ENCODE data around the gene ADD2.

The ADD2 gene

DNA sequence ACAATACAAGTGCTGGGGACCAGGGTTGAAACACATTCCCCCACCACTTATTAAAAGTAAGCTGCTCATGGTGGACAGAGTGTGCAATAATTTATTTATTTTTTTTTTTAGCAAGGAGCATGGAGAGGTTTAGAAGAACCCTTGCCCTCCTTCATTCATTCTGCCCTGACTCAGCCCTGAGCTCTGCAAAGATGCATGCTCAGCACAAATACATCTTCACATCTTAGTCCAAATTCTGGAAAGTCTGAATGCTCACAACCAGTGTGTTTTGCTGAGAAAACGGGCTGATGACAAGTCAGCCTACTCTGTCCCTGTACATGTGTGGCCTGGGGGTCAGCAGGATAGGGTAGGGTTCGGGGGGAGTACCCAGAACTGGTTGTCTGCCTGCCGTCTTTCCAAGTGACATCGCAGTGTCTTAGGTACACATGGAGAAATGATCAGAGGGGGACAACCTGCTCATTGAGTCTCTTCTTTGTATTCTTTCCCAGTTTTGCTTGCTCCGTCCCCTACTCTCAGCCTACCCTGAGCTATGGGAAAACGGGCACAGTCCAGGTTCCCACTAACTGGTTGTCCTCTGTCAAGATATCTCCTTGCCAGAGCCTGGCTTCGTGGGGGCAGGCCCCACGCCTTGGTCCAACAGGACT is 76.4 kb downstream of the ADD2 start:
- Histone ChIP-seq H3K27me3 (replicated peaks; ENCODE audit: control insufficient read depth, insufficient read depth, low read length) (no peaks in the 10 kb centered on the region; the same call in none of the 2 replicates), H3K36me3 (ENCODE audit: control insufficient read depth, insufficient read depth, low read length) (no peaks in the 10 kb centered on the region), H3K4me3 (replicated peaks; ENCODE audit: low read depth, low read length) (no peak overlapping the region)
- no peak for TF ChIP-seq CTCF (IDR thresholded peaks at IDR 0.05; ENCODE audit: insufficient read depth, low read length, poor library complexity, severe bottlenecking)
- DNase-seq (ENCODE audit: extremely low read depth, insufficient read length), result no peak

DNA sequence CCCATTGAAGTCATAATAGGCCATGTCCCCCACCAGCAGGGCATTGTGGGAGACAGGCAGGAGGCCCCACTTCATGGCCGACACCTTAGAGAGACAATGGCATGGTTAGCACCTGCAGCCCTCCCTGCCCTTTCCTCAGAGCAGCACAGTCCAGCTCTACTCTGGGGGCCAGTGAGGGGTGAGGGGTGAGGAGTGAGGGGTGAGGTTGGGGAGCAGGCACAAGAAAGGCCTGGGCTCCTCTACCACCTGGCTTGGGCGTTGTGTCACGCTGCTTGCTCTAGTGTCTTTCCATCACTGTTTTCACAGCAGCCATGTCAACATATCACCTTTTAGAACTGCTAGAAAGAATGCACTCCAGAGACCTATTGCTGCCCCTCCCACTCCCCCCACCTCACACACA is 77.2 kb downstream of the ADD2 start:
- DNase-seq (ENCODE audit: extremely low read depth, insufficient read length), result no peak
- Histone ChIP-seq H3K4me3 (replicated peaks; ENCODE audit: low read depth, low read length) (no peak overlapping the region), H3K27me3 (replicated peaks; ENCODE audit: control insufficient read depth, insufficient read depth, low read length) (no peaks in the 10 kb centered on the region; the same call in none of the 2 replicates), H3K36me3 (ENCODE audit: control insufficient read depth, insufficient read depth, low read length) (no peaks in the 10 kb centered on the region)
- no peak for TF ChIP-seq CTCF (IDR thresholded peaks at IDR 0.05; ENCODE audit: insufficient read depth, low read length, poor library complexity, severe bottlenecking)

- no peak for TF ChIP-seq CTCF (IDR thresholded peaks at IDR 0.05; ENCODE audit: insufficient read depth, low read length, poor library complexity, severe bottlenecking)
Observed at GRCh38 chr2:70688427-70688826, 79.6 kb downstream of the ADD2 start.

DNA sequence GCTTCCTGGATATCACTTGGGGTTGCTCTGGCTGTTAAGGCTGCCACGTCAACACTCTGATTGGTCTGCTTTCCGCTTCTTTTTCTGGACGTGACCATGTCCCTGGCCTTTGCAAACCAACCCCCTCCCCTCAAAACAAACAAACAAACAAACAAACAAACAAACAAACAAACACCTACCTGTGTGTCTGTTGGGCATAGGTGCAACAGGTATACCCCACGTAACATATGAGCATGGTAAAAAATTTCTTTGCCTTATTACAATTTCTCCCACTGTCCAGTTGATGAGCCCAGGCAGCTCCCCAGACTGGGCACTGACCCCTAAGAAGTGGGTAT is 80.6 kb downstream of the ADD2 start:
- Histone ChIP-seq H3K4me3 (replicated peaks; ENCODE audit: low read depth, low read length) (no peak overlapping the region), H3K27me3 (replicated peaks; ENCODE audit: control insufficient read depth, insufficient read depth, low read length) (no peaks in the 10 kb centered on the region; the same call in none of the 2 replicates), H3K36me3 (ENCODE audit: control insufficient read depth, insufficient read depth, low read length) (no peaks in the 10 kb centered on the region)
- no peak for TF ChIP-seq CTCF (IDR thresholded peaks at IDR 0.05; ENCODE audit: insufficient read depth, low read length, poor library complexity, severe bottlenecking)
- DNase-seq (ENCODE audit: extremely low read depth, insufficient read length), result no peak

More at GRCh38 chr2:70688427-70688826, 79.6 kb downstream of the ADD2 start:
- DNase-seq (ENCODE audit: extremely low read depth, insufficient read length), result no peak
- Histone ChIP-seq H3K36me3 (ENCODE audit: control insufficient read depth, insufficient read depth, low read length) (no peaks in the 10 kb centered on the region), H3K4me3 (replicated peaks; ENCODE audit: low read depth, low read length) (no peak overlapping the region), H3K27me3 (replicated peaks; ENCODE audit: control insufficient read depth, insufficient read depth, low read length) (no peaks in the 10 kb centered on the region; the same call in none of the 2 replicates)

DNA sequence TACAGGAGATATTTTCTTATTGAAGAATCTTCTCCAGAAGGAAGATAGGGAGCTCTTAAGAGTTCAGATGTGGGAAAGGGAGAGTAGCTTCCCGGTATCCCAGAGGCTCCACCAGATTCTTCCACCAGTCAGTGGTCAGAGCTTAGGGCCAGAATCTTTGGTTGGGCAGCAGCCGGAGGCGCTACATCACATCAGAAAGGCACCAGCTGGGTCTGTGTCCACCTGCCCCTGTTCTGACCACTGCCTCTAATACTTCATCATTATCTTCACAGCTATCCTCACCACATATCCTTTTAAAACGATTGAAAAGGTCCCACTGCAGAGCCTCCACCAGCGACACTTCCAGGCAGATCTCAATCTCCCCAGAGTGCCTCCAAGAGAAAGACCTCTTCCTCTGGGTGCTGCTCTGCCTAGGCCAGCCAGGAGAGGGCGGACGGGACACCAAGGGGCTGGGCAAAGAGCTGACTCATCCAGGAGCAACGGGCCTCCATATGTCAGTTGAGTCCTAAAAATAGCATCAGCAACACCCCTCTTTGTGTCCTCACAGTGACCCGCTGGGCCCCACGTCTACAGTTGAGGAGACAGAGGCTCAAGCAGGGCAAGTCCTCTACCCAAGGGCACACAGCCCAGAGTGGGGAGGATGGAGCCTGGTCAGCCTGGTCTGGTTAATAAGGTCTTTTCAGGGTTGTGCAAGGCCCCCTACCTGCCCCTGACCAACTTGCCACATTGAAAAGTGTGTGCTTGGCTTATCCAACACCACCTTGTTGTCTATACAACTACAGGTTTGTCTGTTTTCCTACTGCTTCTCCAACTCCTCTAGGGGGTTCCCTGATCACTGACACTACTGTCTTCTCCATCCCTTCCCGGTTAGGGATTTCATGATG is 81.2 kb downstream of the ADD2 start:
- DNase-seq (ENCODE audit: extremely low read depth, insufficient read length), result peak; percentile 18
- no peak overlapping the region for H3K4me3 ChIP-seq (replicated peaks; ENCODE audit: low read depth, low read length)
- TF ChIP-seq CTCF (IDR thresholded peaks at IDR 0.05; ENCODE audit: insufficient read depth, low read length, poor library complexity, severe bottlenecking), result peak; percentile 47
- no peaks in the 10 kb centered on the region for H3K36me3 ChIP-seq (ENCODE audit: control insufficient read depth, insufficient read depth, low read length)
- H3K27me3 ChIP-seq (replicated peaks; ENCODE audit: control insufficient read depth, insufficient read depth, low read length), result no peaks in the 10 kb centered on the region; the same call in none of the 2 replicates

All from GM06990 (cell line).